HG02763 (cell line): ENCODE data around the gene DEF6.

Experiments used
- ATAC-seq: cut with Tn5 transposase; IDR thresholded peaks from one replicate; pipeline ENCODE4 v1.9.1; 2021; ENCODE audit warnings: mild to moderate bottlenecking, moderate library complexity; ENCODE audit not compliant: unreplicated experiment

The DEF6 gene

DNA sequence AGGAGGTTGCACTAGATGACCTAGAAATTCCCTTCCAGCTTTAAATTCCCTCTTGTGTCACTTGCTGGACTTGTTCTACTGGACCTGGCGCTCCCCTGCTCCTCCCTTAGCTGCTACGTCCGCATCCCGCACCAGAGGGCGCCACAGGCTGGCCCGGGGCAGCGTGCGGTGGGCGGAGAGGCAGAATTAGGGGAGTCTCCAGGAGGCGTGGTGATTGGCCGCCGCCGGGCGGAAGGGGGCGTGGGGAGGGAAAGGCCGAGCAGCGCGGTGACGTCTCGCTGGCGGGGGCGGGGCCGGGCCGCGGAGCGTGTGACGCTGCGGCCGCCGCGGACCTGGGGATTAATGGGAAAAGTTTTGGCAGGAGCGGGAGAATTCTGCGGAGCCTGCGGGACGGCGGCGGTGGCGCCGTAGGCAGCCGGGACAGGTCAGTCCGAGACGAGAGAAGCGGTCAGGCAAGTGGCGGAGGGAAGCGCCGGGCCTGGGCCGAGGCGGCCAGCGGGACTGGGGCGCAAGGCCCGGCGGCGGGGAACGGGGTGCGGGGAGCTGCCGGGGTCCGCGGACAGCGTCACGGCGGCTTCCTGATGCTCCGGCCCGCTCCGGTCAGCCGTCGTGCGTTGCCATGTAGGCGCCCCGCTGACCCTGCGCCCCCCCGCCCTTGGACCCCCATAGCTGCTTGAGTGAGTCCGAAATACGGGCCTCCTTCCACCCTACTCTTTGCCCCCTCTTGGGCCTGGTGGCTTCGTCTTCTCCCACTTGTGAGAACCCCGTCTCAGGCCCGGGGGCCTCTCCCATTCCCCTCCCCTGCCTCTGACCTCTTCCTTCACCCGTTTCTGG, 44.9 kb downstream of the DEF6 start, which contains the start of gene PPARD:
Gene PPARD, plus strand, starts transcription at position 301 of the 834 bp plus-strand sequence. CDS start 68,530 bp downstream, outside the sequence.
- peak; percentile 95 for ATAC-seq

DNA sequence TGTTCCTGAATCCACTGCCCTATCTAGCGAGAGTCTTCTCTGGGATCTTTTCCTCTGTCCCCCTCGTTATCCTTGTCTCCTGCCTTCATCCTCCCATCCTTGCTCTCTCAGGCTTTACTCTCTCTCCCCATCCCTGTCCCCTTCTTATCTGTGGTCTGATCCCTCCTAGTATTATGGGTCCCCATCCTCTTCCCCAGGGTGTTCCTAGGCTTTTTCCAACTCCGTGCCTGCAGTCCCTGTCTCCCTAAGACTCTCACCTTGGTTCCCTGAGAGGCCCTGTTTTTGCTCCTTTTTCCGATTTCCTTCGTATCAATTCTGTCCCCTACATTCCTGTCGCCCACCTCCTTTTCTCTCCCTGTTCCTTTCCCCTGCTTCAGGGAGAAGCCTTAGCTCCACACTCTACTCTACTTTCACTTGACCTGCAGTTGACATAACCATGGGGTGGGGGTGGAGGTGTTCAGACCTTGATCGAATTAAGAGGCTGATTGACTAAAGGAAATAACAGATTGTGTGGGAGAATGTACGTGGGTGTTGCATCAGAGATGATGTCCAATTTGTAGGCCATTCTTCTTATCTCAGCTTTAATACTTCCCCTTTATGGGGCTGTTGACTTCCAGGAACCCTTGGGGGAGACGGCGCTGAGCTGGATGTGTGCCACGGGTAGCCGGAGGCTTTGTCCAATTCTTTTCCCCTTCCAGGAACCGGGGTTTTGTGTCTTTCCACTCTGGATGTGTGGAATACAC, 45.6 kb downstream of the DEF6 start:
- no peak for ATAC-seq

DNA sequence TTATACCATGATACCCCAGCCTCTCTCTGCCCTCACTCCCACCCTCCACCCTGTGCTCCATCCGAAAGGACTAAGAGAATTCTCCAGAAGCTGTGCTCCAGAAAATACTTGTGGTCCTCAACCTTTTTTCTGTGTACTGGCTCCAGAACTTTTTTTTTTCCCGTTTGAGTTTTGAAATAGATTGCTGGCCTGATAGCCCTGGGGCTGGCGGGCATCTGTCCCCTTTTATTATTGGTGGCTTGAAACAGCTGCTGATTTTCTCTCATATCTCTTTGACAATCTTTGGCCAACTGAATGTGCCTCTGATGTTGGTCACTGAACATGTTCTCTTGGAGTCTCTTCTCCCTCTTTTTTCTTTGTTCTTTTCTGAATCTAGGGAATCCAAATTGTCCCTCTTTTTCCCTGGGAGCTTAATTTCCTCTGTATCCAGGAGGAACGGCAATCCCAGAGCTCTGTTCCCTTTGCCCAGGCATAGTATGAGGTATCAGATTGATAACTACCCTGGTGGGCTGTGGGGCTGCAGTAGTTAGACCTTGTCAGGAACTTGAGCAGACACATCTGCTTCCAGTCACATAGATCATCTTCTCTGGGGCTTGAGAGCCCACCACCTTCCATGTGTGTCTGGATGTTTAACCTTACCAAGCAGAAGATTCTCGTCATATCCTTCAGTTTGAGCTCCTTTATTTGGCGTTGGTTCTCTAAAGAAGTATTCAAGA, 46.4 kb downstream of the DEF6 start:
- no peak for ATAC-seq

DNA sequence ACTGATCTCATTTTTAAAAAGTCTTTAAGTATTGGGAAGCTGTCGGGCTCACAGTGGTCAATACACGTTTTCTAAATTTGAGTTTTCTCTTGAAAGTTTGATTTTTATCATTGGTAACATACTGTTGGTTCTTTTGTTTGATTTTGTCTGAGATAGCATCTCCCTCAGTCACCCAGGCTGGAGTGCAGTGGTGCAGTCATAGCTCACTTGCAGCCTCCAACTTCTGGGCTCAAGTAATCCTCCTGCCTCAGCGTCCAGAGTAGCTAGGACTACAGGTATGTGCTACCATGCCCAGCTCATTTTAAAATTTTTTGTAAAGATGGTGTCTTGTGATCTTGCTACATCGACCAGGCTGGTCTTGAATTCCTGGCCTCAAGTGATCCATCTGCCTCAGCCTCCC, 53.8 kb downstream of the DEF6 start:
- ATAC-seq: no peak

DNA sequence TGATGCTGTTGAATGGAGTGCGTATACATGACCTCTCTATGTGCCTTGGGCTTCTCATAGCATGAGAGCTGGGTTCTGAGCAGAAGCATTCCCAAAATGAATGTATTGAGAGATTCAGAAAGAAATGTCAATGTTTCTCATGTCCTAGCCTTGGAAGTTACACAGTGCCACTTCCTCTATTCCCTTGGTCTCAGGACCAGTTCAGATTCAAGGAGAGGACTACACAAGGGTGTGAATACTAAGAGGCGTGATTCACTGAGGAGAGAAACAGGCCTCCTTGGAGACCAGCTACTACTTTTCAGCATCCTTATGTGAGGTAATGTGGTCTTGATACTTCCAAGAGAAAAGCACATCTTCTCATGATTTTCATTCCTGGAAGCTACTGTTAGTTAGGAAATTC, 55.1 kb downstream of the DEF6 start:
- ATAC-seq: no peak

DNA sequence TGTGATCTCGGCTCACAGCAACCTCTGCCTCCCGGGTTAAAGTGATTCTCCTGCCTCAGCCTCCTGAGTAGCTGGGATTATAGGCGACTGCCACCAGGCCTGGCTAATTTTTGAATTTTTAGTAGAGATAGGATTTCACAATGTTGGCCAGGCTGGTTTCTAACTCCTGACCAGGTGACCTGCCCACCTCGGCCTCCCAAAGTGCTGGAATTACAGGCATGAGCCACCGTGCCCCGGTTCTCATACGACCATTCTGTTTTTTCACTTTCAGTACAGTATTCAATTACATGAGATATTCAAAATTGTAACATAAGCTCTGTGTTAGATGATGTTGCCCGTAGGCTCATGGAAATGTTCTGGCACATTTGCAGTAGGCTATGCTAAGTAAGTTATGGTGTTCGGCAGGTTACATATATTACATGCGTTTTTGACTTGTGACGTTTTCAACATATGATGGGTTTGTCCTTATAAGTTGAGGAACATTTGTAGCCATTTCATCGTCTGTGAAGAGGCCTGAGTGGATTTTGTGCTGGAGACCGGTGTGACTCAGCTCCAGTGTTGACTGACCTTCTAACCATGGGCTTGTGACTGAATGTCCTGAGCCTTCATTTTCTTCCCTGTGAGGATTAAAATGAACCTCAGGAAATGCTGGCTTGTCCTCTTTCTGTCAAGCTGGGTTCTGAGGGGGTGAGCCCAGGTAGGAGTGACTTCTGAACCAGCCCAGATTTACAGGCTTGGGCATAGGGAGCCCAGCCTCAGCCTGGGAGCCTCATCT, 56.9 kb downstream of the DEF6 start:
- ATAC-seq: no peak

DNA sequence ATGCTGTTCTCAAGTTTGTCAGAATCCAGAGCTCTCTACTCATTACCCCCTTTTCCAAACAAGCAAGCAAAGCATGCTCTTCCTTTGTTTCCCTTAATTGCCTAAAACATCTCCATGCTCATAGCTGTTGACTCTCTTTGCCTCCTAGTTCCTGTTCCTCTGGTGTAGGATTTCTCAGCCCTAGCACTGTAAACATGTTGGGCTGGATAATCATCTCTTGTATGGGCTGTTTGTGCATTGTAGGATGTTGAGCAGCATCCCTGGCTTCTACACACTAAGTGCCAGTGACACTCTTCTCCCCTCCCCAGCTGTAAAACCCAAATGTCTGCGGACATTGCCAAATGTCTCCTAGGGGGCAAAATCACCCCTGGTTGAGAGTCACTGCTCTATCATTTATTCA, 58.8 kb downstream of the DEF6 start:
- no peak for ATAC-seq

DNA sequence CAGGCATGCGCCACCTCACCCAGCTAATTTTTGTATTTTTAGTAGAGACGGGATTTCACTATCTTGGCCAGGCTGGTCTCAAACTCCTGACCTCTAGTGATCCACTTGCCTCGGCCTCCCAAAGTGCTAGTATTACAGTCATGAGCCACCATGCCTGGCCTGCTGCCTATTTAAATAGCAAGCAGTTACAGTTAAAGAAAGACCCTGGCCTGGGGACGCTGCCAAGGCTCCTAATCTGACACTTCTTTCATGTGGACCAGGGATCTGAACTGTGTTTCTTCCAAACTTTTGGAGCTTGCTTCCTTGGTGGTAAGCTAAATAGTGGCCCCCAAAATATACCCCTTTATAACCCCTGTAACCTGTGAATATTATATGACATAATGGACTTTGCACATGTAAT, 60.1 kb downstream of the DEF6 start:
- no peak for ATAC-seq

DNA sequence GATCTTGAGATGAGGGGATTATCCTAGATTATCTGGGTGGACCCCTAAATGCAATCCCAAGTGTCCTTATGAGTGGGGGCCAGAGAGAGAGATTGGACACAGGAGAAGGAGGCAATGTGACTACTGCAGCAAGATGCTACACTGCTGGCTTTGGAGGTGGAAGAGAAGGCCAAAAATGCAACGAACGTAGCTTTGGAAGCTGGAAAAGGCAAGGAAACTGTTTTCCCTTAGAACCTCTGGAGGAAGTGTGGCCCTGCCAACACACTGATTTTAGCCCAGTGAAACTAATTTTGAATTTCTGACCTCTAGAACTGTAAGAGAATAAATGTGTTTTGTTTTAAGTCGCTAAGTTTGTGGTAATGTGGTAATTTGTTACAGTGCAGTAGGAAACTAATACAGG, 60.5 kb downstream of the DEF6 start:
- no peak for ATAC-seq

DNA sequence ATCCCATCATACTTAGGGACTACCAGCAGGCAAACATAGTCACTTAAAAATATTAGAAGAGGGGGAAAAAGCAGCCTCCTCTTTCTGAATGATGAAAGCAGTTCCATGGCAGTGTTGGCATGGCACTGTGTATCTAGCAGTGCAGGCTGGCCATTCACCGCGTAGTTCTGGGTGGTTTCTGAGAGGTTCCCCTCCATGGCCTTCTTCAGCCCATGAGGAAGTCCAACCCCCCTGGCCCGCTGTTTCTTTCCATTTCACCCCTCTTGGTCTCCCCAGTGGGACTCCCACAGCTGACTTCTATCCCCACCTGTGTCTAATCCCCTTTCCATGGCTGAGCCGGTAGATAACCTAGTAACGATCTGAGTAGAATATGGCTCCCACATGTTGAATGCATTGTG, 61.7 kb downstream of the DEF6 start:
- no peak for ATAC-seq

DNA sequence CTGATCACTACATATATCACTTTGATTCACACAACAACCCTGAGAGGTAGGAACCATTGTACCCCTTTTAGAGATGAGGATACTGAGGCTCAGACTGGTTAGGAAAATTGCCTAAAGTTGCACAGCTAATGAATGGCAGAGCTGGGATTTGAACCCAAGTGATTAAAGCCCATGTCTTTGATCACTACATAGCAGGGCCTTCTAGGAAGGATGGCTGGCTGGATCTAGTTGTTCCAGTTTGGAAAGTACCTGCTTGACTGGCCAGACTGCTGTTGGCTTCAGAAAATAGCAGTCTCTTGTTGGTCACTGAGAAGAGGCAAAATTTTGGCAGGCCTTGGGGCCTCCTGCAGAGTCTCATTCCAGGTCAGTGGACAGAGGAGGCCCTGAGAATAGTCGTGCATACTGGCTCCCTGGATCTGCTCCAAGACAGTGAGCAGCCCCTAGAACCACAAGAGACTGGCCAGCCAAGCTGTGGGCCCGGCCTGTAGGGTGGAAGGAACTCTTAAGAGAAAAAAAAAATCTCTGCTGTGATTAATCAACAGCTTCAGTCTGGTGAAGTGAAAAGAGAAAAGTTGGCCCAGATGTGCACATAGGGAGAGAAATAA, 62.2 kb downstream of the DEF6 start:
- no peak for ATAC-seq

DNA sequence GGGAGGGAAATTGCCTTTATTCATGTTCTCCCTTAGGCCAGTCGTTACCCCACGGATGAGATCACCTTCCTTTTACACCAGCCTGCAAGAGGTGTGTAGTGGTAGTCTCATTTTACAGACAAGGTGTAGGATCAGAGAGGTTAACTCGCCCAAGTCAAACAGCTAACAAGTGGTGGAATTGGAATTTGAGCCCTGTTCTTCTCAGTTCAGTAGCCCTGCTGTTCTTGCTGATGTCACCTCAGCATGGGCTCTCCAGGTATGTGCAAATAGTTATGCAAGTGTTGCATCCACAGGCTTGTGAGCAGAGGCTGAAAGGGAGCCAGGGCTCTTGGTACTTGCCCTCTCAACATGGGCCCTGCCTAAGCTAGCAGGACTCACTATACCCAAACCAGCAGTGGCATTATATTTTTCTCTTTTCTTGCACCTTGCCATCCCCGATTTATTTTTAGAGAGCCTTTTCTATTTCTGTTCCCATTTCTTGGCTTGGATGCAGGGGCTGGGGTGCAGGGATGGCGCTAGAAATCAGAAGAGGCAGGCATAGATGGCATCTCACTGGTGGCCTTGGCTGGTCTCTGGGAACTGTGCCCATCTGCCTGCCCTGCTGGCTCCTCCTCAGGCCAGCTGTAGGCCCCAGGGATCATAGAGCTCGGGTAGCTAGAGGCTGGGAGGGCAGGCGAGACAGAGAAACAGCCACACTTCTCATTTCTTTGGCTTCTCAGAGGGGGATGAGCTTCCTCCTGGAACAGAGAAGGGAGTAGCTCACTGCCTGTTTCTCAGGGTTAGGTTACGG, 62.9 kb downstream of the DEF6 start:
- no peak for ATAC-seq

DNA sequence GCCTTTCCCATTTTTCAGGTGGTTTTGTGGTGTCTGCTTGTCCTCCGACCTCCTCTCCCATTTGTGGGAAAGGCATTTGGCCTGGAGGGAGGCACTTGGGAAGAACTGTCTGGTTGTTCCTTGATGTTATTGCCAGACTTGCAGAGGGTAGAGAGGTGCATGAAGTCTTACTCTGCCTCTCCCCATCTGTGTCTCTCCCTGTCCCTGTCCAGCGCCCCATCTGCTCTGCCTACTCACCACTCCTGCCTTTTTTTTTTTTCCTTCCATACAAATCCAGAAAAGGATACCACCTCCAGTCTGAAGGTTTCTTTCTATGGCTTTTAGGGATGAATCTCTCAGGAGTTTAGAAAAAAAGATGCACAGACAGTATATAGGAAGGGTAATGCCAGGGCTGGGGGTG, 64.6 kb downstream of the DEF6 start:
- no peak for ATAC-seq

DNA sequence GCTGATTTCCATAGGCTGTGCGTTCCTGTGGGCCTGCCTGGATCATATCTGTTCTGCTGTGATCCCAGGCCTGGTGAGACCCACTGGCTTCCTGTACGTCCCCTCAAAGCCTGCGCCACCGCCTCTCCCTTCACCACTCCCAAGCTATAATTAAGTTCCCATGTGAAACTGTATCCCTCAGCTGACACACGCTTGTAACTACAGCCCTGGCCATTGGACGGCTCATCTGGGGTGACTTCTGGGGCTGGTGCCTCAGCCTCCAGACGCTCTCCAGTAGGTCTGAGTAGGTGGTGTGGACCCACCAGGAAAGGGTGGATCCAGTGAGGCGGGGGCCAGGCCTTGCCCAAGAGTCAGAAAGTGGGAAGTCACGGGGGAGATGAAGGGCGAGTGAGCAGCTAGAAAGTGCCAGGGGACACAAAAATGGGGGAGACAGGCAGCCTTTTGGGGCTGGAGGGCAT, 65.7 kb downstream of the DEF6 start:
- no peak for ATAC-seq

DNA sequence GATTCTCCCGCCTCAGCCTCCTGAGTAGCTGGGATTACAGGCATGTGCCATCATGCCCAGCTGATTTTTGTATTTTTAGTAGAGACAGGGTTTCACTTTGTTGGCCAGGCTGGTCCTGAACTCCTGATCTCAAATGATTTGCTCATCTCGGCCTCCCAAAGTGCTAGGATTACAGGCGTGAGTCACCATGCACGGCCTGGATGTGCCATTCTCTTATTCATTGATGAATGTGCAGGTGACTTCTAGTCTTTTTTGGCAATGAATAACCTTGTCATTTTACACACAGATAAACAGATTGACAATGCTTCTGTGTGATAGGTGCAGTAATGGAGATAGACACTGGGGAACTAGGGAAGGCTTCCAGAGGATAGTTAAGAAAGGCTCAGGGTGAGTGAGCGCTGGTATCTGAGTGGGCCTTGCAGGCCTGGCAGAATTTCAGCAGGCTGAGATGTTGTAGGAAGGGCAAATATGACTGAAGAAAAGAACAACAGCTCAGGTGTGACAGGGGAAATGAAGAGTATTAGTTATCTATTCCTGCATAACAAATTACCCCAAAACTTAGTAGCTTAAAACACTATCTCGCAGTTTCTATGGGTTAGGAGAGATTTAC, 68.1 kb downstream of the DEF6 start:
- no peak for ATAC-seq

DNA sequence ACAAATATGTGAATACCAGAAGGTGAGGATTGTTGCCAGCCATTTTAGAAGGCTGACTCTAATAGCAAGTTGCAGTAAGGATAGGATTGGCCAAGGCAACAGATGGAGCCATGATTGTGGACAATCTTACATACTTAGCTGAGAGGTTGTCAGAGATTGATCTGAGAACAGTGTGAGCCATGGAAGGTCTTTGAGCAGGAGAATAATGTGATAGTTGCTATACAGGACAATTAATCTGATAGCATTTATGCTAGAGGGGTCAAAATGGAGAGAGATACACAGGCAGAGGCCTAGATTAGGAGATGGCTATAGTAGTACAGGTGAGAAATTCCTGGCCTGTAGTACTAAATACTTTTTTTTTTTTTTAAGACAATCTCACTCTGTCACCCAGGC, 68.6 kb downstream of the DEF6 start:
- no peak for ATAC-seq

DNA sequence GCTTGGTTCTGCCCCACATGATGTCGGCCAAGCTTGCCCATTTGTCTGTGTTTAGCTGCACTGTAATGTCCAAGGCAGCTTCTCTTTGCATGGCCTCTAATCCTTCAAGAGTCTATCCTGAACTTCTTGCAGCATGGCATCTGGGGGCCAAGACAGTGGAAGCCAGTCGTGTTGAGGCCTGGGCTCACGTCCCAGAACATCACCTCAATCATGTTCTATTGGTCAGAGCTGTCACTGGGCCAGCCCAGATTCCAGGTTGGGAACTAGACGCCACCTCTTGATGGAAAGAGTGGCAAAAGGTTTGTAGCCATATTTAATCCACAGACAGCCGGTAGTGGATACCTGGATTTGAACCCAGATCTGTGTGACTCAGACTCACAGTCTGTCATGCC, 70.0 kb downstream of the DEF6 start:
- no peak for ATAC-seq

DNA sequence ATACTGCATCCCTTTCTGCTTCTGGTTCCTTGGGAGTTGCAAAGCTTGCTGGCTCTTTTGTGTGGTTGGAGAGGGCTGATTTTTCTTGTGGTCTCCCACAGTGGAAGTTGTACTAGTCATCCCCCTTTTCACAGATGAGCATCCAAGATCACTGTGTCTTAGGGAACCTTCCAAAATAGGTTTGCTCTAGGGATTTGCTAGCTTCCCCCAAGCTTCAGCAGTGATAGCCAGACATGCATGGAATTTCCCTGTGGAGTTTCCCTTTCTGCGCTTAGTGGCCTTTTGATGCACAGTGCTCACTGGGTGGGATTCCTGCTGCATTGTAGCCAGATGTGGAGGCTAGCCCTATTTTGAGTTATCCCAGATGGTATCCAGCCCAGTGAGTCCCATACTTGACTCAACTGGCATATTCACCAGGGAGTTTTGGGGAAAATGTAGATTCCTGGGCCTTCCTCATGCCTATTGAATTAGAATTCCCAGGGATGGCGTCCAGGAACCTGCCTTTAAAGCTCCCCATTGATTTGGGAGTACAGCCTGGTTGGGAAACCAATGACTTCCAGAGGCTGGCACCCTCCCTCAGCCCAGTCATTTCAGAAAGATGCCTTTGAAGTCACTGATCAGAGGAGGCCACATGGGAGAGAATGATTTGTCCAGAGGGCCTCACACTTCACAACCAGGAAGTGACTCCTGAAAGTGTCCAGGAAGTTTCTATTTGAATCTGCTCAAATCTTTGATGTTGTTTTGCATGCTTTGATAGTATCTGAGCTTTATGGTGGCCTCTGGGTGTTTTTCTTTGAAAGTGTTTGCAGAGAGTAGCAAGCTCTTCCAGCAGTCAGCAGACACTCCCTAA, 70.6 kb downstream of the DEF6 start:
- ATAC-seq: no peak
